ENCODE measurements around the gene JCHAIN. TPM values are rescaled to one million over a fixed set of nuclear protein-coding genes. Genes with fewer than 3 reads are reported as not detected.
A peak's percentile ranks its signal among the peaks of the same experiment; 100 is the strongest.
"Not testable (repeated sequence)": the region's sequence is repeated elsewhere in the genome, so short reads cannot be mapped to it uniquely, and the experiment has no call there.

The JCHAIN gene
- total RNA-seq, 2 donors from 2014 or later = 0.62 to 2.0 TPM

DNA sequence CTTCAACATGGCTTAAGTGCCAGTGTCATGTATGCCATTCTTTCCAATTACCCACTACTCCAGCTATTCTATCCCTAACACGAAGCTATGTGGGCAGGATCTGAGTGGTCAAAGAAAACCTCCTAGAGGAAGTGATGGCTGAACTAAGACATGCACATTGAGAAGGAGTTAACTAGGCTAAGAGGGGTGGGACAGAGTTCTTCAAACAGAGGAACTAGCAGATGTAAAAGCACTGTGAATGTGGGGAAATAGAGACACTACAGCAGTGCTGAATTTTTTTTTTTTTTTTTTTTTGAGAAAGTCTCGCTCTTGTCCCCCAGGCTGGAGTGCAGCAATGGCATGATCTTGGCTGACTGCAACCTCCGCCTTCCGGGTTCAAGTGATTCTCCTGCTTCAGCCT, 6.2 kb downstream of the JCHAIN start:
- Histone ChIP-seq H3K4me3 (no peak overlapping the region), H3K9me3 (no peaks in the 10 kb centered on the region), H3K36me3 (no peaks in the 10 kb centered on the region), H3K27ac (no peak overlapping the region), H3K4me1 (replicated peaks) (no peaks in the 10 kb centered on the region), H3K27me3 (replicated peaks; ENCODE audit: insufficient read depth) (no peaks in the 10 kb centered on the region)
- TF ChIP-seq POLR2AphosphoS5 (IDR thresholded peaks at IDR 0.05) (no peak), POLR2A (IDR thresholded peaks at IDR 0.05) (no peak)
- TF ChIP-seq, protein P1, sequence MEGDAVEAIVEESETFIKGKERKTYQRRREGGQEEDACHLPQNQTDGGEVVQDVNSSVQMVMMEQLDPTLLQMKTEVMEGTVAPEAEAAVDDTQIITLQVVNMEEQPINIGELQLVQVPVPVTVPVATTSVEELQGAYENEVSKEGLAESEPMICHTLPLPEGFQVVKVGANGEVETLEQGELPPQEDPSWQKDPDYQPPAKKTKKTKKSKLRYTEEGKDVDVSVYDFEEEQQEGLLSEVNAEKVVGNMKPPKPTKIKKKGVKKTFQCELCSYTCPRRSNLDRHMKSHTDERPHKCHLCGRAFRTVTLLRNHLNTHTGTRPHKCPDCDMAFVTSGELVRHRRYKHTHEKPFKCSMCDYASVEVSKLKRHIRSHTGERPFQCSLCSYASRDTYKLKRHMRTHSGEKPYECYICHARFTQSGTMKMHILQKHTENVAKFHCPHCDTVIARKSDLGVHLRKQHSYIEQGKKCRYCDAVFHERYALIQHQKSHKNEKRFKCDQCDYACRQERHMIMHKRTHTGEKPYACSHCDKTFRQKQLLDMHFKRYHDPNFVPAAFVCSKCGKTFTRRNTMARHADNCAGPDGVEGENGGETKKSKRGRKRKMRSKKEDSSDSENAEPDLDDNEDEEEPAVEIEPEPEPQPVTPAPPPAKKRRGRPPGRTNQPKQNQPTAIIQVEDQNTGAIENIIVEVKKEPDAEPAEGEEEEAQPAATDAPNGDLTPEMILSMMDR (IDR thresholded peaks at IDR 0.05) = no peak
- no peak for DNase-seq (ENCODE audit: low spot score)
- 90% methylated on average over 4 of the region's 4 CpGs for WGBS
- intact Hi-C loops (cut with DNase I) = no loop called here

DNA sequence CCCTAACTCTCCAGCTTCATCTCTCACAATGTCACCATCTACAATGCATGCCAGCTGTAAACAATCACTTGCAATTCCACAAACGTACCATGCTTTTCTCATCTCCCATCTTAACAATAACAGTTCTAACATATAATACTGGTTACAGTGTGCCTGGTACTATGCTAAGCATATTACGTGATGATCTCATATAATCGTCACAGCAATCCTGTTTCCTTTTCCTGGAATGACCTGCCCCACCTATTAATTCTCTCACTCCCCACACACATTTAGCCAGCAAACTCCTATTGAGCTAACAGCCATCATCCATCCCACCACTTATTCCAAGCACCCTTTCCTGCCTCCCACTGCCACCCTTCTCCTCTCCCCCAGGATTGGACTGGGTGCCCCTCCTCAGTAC, 7.9 kb downstream of the JCHAIN start:
- TF ChIP-seq POLR2A (IDR thresholded peaks at IDR 0.05) (no peak), POLR2AphosphoS5 (IDR thresholded peaks at IDR 0.05) (no peak)
- TF ChIP-seq, protein P1 (IDR thresholded peaks at IDR 0.05) = no peak
- no peak for DNase-seq (ENCODE audit: low spot score)
- H3K9me3 ChIP-seq = no peaks in the 10 kb centered on the region
- H3K27me3 ChIP-seq (replicated peaks; ENCODE audit: insufficient read depth) = no peaks in the 10 kb centered on the region
- no peak overlapping the region for H3K27ac ChIP-seq
- intact Hi-C loops (cut with DNase I) = no loop called here
- H3K4me3 ChIP-seq = no peak overlapping the region
- 29% methylated on average over 3 of the region's 3 CpGs for WGBS
- H3K4me1 ChIP-seq (replicated peaks) = no peaks in the 10 kb centered on the region
- H3K36me3 ChIP-seq = no peaks in the 10 kb centered on the region

DNA sequence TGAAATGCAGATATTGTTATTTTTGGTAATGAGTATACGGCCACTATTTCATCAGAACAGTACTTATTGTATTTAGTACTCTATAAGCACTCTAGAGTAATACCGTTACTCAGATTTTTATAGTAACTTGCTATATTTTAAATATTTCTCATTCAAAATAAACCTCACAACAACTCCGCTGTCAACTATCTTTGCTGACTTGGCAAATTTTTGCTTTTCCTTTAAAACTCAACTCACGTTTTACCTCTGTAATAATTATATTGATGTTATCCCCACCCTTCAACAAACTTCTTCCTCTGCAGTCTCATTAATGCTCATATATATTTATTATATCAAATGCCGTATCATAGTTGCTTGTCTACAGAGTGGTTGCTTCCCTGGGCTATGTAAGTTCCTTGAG, 9.0 kb downstream of the JCHAIN start:
- Histone ChIP-seq H3K36me3 (no peaks in the 10 kb centered on the region), H3K4me1 (replicated peaks) (no peaks in the 10 kb centered on the region), H3K27ac (no peak overlapping the region), H3K4me3 (no peak overlapping the region), H3K9me3 (no peaks in the 10 kb centered on the region), H3K27me3 (replicated peaks; ENCODE audit: insufficient read depth) (no peaks in the 10 kb centered on the region)
- TF ChIP-seq, protein P1 (IDR thresholded peaks at IDR 0.05) = no peak
- TF ChIP-seq POLR2A (IDR thresholded peaks at IDR 0.05) = no peak
- no peak for TF ChIP-seq POLR2AphosphoS5 (IDR thresholded peaks at IDR 0.05)
- no peak for DNase-seq (ENCODE audit: low spot score)
- intact Hi-C loops (cut with DNase I) = no loop called here
- WGBS = 77% methylated on average over 5 of the region's 5 CpGs

DNA sequence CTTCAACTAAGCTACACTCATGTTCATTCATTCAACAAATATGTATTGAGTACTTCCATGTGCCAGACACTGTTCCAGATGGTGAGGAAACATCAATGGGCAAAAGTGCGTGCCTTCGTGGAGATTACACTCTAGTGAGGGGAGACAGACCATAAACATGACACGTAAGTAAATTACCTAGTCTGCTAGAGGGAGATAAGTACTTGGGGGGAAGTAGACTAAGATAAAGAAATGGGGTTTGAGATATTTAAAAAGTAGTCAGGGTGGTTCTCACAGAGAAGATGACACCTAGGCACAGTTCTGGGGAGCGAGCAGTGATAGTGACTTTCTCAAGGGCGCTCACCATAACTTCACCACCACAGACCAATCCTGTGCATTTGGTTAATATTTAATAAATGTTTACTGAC, 11.7 kb downstream of the JCHAIN start:
- H3K36me3 ChIP-seq = no peaks in the 10 kb centered on the region
- no peaks in the 10 kb centered on the region for H3K27me3 ChIP-seq (replicated peaks; ENCODE audit: insufficient read depth)
- no peak for DNase-seq (ENCODE audit: low spot score)
- no peak overlapping the region for H3K27ac ChIP-seq
- WGBS = 63% methylated on average over 5 of the region's 5 CpGs
- no peak overlapping the region for H3K4me3 ChIP-seq
- intact Hi-C loops (cut with DNase I) = loop anchor here (5.0 kb wide), 1 partner anchor 353 kb away; no protein-coding TSS in a partner anchor
- H3K9me3 ChIP-seq = no peaks in the 10 kb centered on the region
- TF ChIP-seq, protein P1 (IDR thresholded peaks at IDR 0.05) = no peak
- TF ChIP-seq POLR2AphosphoS5 (IDR thresholded peaks at IDR 0.05) (no peak), POLR2A (IDR thresholded peaks at IDR 0.05) (no peak)
- no peaks in the 10 kb centered on the region for H3K4me1 ChIP-seq (replicated peaks)

DNA sequence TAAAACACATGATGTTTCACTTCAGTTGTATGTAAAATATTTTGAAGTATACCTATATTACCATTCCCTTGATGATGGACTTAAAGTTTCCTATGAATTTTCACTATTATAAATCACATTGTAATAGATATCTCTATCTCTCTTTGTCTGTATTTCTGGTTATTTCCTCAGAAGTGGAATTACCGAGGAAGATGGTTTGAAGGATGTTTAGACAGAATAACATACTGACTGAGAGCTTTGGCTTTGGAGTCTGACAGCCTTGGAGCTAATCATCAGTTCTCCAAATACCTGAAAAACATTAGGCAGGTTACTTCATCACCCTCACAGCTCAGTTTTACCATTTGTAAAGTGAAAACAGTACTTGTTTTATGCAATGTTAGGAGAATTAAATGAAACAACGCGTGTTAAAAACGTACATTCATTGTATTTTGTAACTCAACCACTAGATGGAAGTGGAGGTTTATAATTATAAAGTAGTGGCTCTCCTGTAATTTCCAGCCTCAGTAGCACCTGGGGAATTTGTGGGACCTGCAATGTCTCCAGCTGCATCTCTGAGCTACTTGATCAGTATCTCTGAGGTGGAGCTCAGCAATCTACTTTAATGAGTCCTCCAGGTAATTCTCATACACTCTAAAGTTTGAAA, 14.3 kb downstream of the JCHAIN start:
- no peaks in the 10 kb centered on the region for H3K4me1 ChIP-seq (replicated peaks)
- 6% methylated on average over 4 of the region's 4 CpGs for WGBS
- H3K27ac ChIP-seq = no peak overlapping the region
- H3K36me3 ChIP-seq = no peaks in the 10 kb centered on the region
- no peaks in the 10 kb centered on the region for H3K9me3 ChIP-seq
- no peak overlapping the region for H3K4me3 ChIP-seq
- TF ChIP-seq POLR2A (IDR thresholded peaks at IDR 0.05) = no peak
- TF ChIP-seq, protein P1 (IDR thresholded peaks at IDR 0.05) = peak in 3 of 4 experiments; percentile 48 to 65 (median 53)
- no peak for TF ChIP-seq POLR2AphosphoS5 (IDR thresholded peaks at IDR 0.05)
- no peak for DNase-seq (ENCODE audit: low spot score)
- no peaks in the 10 kb centered on the region for H3K27me3 ChIP-seq (replicated peaks; ENCODE audit: insufficient read depth)
- intact Hi-C loops (cut with DNase I) = loop anchor here (5.0 kb wide), 1 partner anchor 355 kb away; no protein-coding TSS in a partner anchor

DNA sequence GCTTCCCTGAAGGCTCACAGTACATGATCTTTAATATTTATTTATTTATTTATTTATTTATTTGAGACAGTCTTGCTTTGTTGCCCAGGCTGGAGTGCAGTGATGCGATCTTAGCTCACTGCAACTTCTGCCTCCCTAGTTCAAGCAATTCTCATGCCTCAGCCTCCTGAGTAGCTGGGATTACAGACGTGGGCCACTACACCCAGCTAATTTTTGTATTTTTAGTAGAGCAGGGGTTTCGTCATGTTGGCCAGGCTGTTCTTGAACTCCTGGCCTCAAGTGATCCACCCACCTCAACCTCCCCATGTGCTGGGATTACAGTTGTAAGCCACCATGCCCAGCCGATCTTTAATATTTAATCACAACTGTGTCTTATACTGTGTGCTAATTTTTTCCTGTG, 15.6 kb downstream of the JCHAIN start:
- WGBS = 90% methylated on average over 4 of the region's 4 CpGs
- intact Hi-C loops (cut with DNase I) = loop anchor here (5.0 kb wide), 1 partner anchor 357 kb away; no protein-coding TSS in a partner anchor

More for the DNA sequence above, 15.6 kb downstream of the JCHAIN start:
- not testable (repeated sequence) for H3K9me3 ChIP-seq; H3K4me1 ChIP-seq (replicated peaks); H3K36me3 ChIP-seq; H3K4me3 ChIP-seq; H3K27me3 ChIP-seq (replicated peaks; ENCODE audit: insufficient read depth); H3K27ac ChIP-seq; DNase-seq (ENCODE audit: low spot score)

Measured in prostate gland (tissue), 2 donors.